CD14-positive monocyte (primary cell): ENCODE results near the gene PSMC5. TPM values are rescaled to one million over a fixed set of nuclear protein-coding genes. Genes with fewer than 3 reads are reported as not detected.

Experiments
- DNase-seq, 3 donors: peaks; one replicate each; pipeline ENCODE4 v3.0.0-alpha.2; 2011 to 2022
- H2AFZ ChIP-seq: 2 replicates; pipeline ENCODE4 v1.6.0; 2012; ENCODE audit warnings: mild to moderate bottlenecking, low read depth, low read length, inconsistent platforms; ENCODE audit not compliant: insufficient read depth, poor library complexity, severe bottlenecking
- H3K27ac ChIP-seq, 2 donors: 1 replicate in 1 of 2; 2 replicates in 1 of 2; pipeline ENCODE4 v1.5.1; 2012 to 2013; ENCODE audit warnings: low read length in 2 of 2, control low read depth in 1 of 2, inconsistent platforms in 1 of 2, low read depth in 1 of 2, mild to moderate bottlenecking in 1 of 2
- H3K27me3 ChIP-seq, 2 donors: one replicate each; pipeline versions ENCODE4 v1.6.0 to v1.6.1; 2011 to 2013; ENCODE audit warnings: low read length in 2 of 2; ENCODE audit not compliant: control insufficient read depth in 2 of 2, insufficient read depth in 2 of 2
- H3K36me3 ChIP-seq, 2 donors: replicated peaks in 1 of 2; 1 replicate in 1 of 2; 2 replicates in 1 of 2; pipeline versions ENCODE4 v1.5.1 to v1.6.1; 2012 to 2013; ENCODE audit warnings: low read length in 2 of 2, control low read depth in 1 of 2, inconsistent platforms in 1 of 2, mild to moderate bottlenecking in 1 of 2; ENCODE audit not compliant: insufficient read depth in 2 of 2, control insufficient read depth in 1 of 2
- H3K4me1 ChIP-seq, 2 donors: 1 replicate in 1 of 2; 2 replicates in 1 of 2; pipeline versions ENCODE4 v1.5.1 to v1.6.1; 2012 to 2013; ENCODE audit warnings: low read length in 2 of 2, control low read depth in 1 of 2, inconsistent platforms in 1 of 2, mild to moderate bottlenecking in 1 of 2, moderate library complexity in 1 of 2; ENCODE audit not compliant: insufficient read depth in 2 of 2, control insufficient read depth in 1 of 2
- H3K4me2 ChIP-seq: replicated peaks from 2 replicates; pipeline ENCODE3; 2012; ENCODE audit warnings: low read length, moderate library complexity, mild to moderate bottlenecking; ENCODE audit not compliant: poor library complexity, severe bottlenecking; ENCODE audit errors: extremely low read depth
- H3K4me3 ChIP-seq, 3 experiments: fragments of 200-600 bp in 1 of 3; sonication (generic) in 1 of 3; replicated peaks in 1 of 3; 1 replicate in 2 of 3; 2 replicates in 1 of 3; pipeline ENCODE4 v1.5.1; 2011 to 2013; ENCODE audit warnings: low read length in 3 of 3, mild to moderate bottlenecking in 3 of 3, control low read depth in 2 of 3, low read depth in 2 of 3, inconsistent platforms in 1 of 3, moderate library complexity in 1 of 3
- H3K79me2 ChIP-seq: 2 replicates; pipeline ENCODE4 v1.6.0; 2012; ENCODE audit warnings: mild to moderate bottlenecking, control low read depth, inconsistent platforms, low read length, moderate library complexity; ENCODE audit not compliant: insufficient read depth
- H3K9ac ChIP-seq: 2 replicates; pipeline ENCODE4 v1.6.0; 2017; ENCODE audit warnings: low read length, mild to moderate bottlenecking; ENCODE audit not compliant: insufficient read depth, poor library complexity, severe bottlenecking
- H3K9me3 ChIP-seq, 2 donors: replicated peaks in 1 of 2; 1 replicate in 1 of 2; 2 replicates in 1 of 2; pipeline versions ENCODE4 v1.5.1 to v1.6.1; 2012 to 2013; ENCODE audit warnings: low read length in 2 of 2, control low read depth in 1 of 2; ENCODE audit not compliant: control insufficient read depth in 1 of 2, insufficient read depth in 1 of 2
- H4K20me1 ChIP-seq: 2 replicates; pipeline ENCODE4 v1.6.0; 2012; ENCODE audit warnings: mild to moderate bottlenecking, low read length, control low read depth, moderate library complexity; ENCODE audit not compliant: insufficient read depth
- H3K27ac Mint-ChIP-seq, 7 donors: one replicate each; pipeline ENCODE4 v1.8.0; 2020; ENCODE audit warnings: mild to moderate bottlenecking in 7 of 7, mixed read lengths in 7 of 7, moderate library complexity in 6 of 7, inconsistent platforms in 2 of 7
- H3K27me3 Mint-ChIP-seq, 3 donors: one replicate each; pipeline ENCODE4 v1.8.0; 2021 to 2022; ENCODE audit warnings: low read depth in 3 of 3, mild to moderate bottlenecking in 3 of 3, mixed read lengths in 3 of 3, moderate library complexity in 3 of 3, inconsistent platforms in 1 of 3
- H3K36me3 Mint-ChIP-seq, 2 donors: one replicate each; pipeline ENCODE4 v1.8.0; 2020; ENCODE audit warnings: mixed read lengths in 2 of 2, inconsistent platforms in 1 of 2, mild to moderate bottlenecking in 1 of 2
- H3K4me1 Mint-ChIP-seq: one replicate; pipeline ENCODE4 v1.8.0; 2020; ENCODE audit warnings: mild to moderate bottlenecking, mixed read lengths
- H3K4me3 Mint-ChIP-seq, 2 donors: one replicate each; pipeline ENCODE4 v1.8.0; 2020; ENCODE audit warnings: mild to moderate bottlenecking in 2 of 2, mixed read lengths in 2 of 2, moderate library complexity in 1 of 2
- H3K9me3 Mint-ChIP-seq, 7 donors: one replicate each; pipeline ENCODE4 v1.8.0; 2020 to 2022; ENCODE audit warnings: mixed read lengths in 7 of 7, mild to moderate bottlenecking in 6 of 7, moderate library complexity in 6 of 7, inconsistent platforms in 2 of 7
- CTCF ChIP-seq: fragments of 200-600 bp; IDR thresholded peaks from one replicate; pipeline ENCODE4 v1.8.0; 2022; ENCODE audit warnings: antibody characterized with exemption, mild to moderate bottlenecking
- WGBS: methylation state at CpG from one replicate; pipeline ENCODE4 v1.1.5; 2013; ENCODE audit warnings: missing lambda C conversion rate; ENCODE audit not compliant: insufficient coverage; 5-methylcytosine and 5-hydroxymethylcytosine counted together
- intact Hi-C, 2 donors: fragments of 100-400 bp; cut with micrococcal nuclease; formaldehyde crosslinking; loops; one replicate each; pipeline versions ENCODE4 v1.15.0 to v1.15.1; 2023
- polyA minus RNA-seq: library from RNA; depleted of rRNA, polyadenylated mRNA; stranded (reverse); fragments of >200 nt; gene quantifications from 2 replicates; pipeline ENCODE4 v1.2.3, GENCODE V29; 2012
- polyA plus RNA-seq, 3 donors: library from polyadenylated mRNA; depleted of rRNA in 1 of 3; unstranded in 2 of 3; stranded (reverse) in 1 of 3; fragments of 300-500 nt in 2 of 3; fragments of >200 nt in 1 of 3; fragmentation: Illumina TruSeq in 2 of 3; gene quantifications; 1 replicate in 2 of 3; 2 replicates in 1 of 3; pipeline ENCODE4 v1.2.3, GENCODE V29; 2012 to 2021
- total RNA-seq, 12 experiments: library from RNA in 1 of 12; stranded (reverse) in 1 of 12; fragments of 120-200 nt in 1 of 12; gene quantifications; one replicate each; pipeline ENCODE4 v1.2.4 and lab custom pipeline; 2013 to 2026; ENCODE audit warnings: mixed read lengths in 6 of 12, inconsistent platforms in 1 of 12

Gene PSMC5
- 19.4 TPM for total RNA-seq (2013)
- 10 to 100 TPM; 82.8 to 97.2 (median 88.3) TPM for polyA plus RNA-seq
- polyA minus RNA-seq, result 13.7 and 25.6 TPM in 2 replicates
- total RNA-seq (lab: John Stamatoyannopoulos, UW), result 9.5 to 26.7 (median 20.0) reads per million in 11 experiments

DNA sequence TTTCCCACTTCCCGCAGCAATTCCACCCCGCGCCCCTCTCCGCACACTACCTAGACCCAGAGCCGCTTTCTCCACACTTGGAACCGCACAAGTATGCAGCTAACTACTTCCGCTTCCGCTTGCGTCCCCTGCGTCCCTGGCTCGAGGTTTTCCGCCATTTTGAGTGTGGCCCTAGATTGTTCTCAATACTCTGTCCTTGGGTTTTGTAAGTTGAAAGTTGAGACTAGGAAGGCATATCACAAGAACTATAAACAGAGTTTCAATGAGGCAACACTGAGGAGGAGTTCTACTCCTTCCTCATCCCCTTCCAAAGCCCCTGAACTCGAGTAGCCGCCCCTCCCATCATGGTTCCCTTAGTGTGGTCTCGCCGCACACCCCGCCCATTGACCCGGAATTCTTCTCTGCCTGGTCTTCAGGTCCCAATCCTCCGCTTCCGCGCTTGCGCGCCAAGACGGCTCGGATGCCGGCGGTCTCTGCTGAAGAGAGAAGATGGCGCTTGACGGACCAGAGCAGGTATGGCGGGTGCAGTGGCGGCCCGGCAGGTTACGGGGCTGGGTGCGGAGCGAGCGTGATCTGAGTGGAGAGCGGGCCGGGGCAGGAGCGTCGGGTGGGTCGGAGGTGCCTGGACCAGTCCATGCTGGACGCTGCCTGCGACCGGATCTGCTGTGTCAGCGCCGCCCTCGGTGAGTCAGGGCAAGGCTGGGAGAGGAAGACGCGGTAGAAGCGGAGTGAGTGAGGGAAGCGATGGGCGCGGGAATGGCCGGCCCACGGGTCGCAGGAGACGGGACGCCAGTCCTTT, at the start of gene PSMC5, which contains the start of gene FTSJ3:
TSS of gene PSMC5 (plus strand) at position 430 of the 799 bp plus-strand sequence. CDS start at position 490, 60 bp downstream.
TSS of gene FTSJ3 (minus strand) at position 662 of the 799 bp plus-strand sequence. CDS start 761 bp downstream, outside the sequence.
- Histone ChIP-seq H3K4me3 (peak within 1 kb of the TSS; percentile 80 to 94 (median 84)), H2AFZ (peak within 1 kb of the TSS; percentile 91), H3K9me3 (no peaks in the 10 kb centered on the region), H3K27ac (peak within 1 kb of the TSS; percentile 76 to 95), H3K79me2 (peaks cover 56% of the 10 kb centered on the region), H3K4me2 (peak within 1 kb of the TSS; percentile 86), H3K27me3 (no peaks in the 10 kb centered on the region), H3K9ac (peak within 1 kb of the TSS; percentile 79), H3K4me1 (peaks cover 18 to 22% of the 10 kb centered on the region in 2 donors), H3K36me3 (peaks cover 61 to 71% of the 10 kb centered on the region in 2 donors), H4K20me1 (peaks cover 44% of the 10 kb centered on the region)
- Mint-ChIP-seq H3K4me1 (peaks cover 34% of the 10 kb centered on the region), H3K9me3 (no peaks in the 10 kb centered on the region), H3K36me3 (peaks cover 66 to 67% of the 10 kb centered on the region in 2 donors), H3K27ac (peak within 1 kb of the TSS; percentile 97 to 100 (median 100)), H3K27me3 (peaks cover 0 to 2% (median 0%) of the 10 kb centered on the region in 3 donors), H3K4me3 (peak within 1 kb of the TSS; percentile 99 to 100)
- intact Hi-C loops, result loop anchor here (2.0 to 5.0 kb wide), 3 partner anchors 14 to 130 kb away; partner anchors contain the start of gene SMARCD2 (in 1 of the 2)
- peak; percentile 91 to 95 (median 93) for DNase-seq
- TF ChIP-seq CTCF, result peak; percentile 27
- WGBS, result 0% methylated on average over 46 of the region's 58 CpGs

DNA sequence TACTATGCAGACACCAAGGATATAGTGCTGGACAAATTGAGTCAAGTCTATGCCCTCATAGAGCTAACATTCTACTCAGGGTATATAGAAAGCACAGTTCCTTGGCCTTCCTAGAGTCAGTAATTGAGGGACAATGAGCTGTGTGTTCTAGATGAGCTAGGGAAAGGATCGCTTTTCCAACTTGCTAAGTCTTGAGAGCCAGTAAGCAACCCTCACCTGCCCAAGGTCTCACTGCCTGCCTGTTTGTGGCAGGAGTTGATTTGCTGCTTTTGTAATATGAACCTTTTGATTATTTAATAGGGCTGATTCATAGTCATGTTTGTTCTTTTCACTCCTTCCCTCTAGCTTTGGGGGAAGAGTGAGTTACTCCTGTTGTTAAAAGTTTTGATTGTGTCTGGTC, 46.7 kb upstream of the PSMC5 start:
- 100% methylated on average over 1 of the region's 1 CpG for WGBS
- no peak overlapping the region for H3K4me2 ChIP-seq
- Mint-ChIP-seq H3K27me3 (no peaks in the 10 kb centered on the region), H3K9me3 (no peaks in the 10 kb centered on the region), H3K36me3 (peaks cover 32 to 64% of the 10 kb centered on the region in 2 donors), H3K4me1 (peaks cover 31% of the 10 kb centered on the region), H3K4me3 (no peak overlapping the region), H3K27ac (peak overlapping the region in 3 of 7 donors; percentile 7 to 44 (median 16))
- no peak overlapping the region for H3K9ac ChIP-seq
- peaks cover 34 to 79% of the 10 kb centered on the region in 2 donors for H3K36me3 ChIP-seq
- no peak overlapping the region for H2AFZ ChIP-seq
- H3K4me3 ChIP-seq, result no peak overlapping the region
- TF ChIP-seq CTCF, result no peak
- intact Hi-C loops, result no loop called here
- no peaks in the 10 kb centered on the region for H3K9me3 ChIP-seq
- no peak for DNase-seq
- no peaks in the 10 kb centered on the region for H3K27me3 ChIP-seq
- peaks cover 99% of the 10 kb centered on the region for H4K20me1 ChIP-seq
- peaks cover 5 to 11% of the 10 kb centered on the region in 2 donors for H3K4me1 ChIP-seq
- peak overlapping the region in 1 of 2 donors; percentile 57 for H3K27ac ChIP-seq
- H3K79me2 ChIP-seq, result peaks cover 100% of the 10 kb centered on the region
